ENCODE measurements around the gene KRT39.

- no peak for TF ChIP-seq CTCF (IDR thresholded peaks at IDR 0.05)
- no peak for TF ChIP-seq POLR2A (IDR thresholded peaks at IDR 0.05)
- TF ChIP-seq POLR2AphosphoS5 (IDR thresholded peaks at IDR 0.05) = no peak
- no peak for TF ChIP-seq EP300 (IDR thresholded peaks at IDR 0.05)
Measured at GRCh38 chr17:40936976-40937375, 29.8 kb downstream of the KRT39 start.
